ENCODE data around the gene CLBA1.

DNA sequence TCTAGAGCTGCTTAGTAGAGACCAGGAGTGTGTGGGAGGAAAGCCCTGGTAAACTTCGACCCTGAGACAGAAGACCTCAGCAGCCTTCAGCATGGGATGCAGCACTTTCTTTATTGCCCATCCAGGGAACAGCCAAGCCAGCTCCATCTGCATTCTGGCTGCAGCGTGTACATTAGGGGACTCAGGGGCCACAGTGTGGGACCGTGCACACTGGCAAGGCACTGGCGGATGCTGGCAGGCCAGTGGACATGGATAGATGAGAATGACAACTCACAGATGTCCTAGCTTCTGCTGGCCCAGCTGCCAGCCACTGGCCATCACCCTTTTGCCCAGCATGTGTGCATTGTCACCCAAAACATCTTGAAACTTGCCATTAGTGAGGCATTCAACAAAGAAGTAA, 48.4 kb upstream of the CLBA1 start:
- TF ChIP-seq, protein P1, sequence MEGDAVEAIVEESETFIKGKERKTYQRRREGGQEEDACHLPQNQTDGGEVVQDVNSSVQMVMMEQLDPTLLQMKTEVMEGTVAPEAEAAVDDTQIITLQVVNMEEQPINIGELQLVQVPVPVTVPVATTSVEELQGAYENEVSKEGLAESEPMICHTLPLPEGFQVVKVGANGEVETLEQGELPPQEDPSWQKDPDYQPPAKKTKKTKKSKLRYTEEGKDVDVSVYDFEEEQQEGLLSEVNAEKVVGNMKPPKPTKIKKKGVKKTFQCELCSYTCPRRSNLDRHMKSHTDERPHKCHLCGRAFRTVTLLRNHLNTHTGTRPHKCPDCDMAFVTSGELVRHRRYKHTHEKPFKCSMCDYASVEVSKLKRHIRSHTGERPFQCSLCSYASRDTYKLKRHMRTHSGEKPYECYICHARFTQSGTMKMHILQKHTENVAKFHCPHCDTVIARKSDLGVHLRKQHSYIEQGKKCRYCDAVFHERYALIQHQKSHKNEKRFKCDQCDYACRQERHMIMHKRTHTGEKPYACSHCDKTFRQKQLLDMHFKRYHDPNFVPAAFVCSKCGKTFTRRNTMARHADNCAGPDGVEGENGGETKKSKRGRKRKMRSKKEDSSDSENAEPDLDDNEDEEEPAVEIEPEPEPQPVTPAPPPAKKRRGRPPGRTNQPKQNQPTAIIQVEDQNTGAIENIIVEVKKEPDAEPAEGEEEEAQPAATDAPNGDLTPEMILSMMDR (IDR thresholded peaks at IDR 0.05) = no peak
- no peak for TF ChIP-seq EZH2 (IDR thresholded peaks at IDR 0.05)
